Endothelial cell of umbilical vein (primary cell): ENCODE results near the gene PDK1. TPM values are rescaled to one million over a fixed set of nuclear protein-coding genes. Genes with fewer than 3 reads are reported as not detected.

Experiments used
- BruUV-seq: library from RNA; stranded (reverse); fragments of 400-500 nt; replicated peaks from 2 replicates; lab custom pipeline; 2021; lab: Mats Ljungman, UMichigan
- CTCF ChIA-PET: fragments of 300-600, 350-600 bp; sonication (Branson Sonifier 250); formaldehyde crosslinking; loops from one replicate; lab custom pipeline; 2021; ENCODE audit warnings: antibody characterized with exemption, inconsistent platforms; lab: Charles Lee
- POLR2A ChIA-PET: fragments of 300-600, 350-600 bp; sonication (Branson Sonifier 250); formaldehyde crosslinking; loops from one replicate; lab custom pipeline; 2021; ENCODE audit warnings: antibody characterized with exemption, inconsistent platforms; lab: Charles Lee
- DNase-seq: peaks from one replicate; pipeline ENCODE4 v3.0.0-alpha.2; 2011; ENCODE audit warnings: low read depth, low spot score
- FAIRE-seq: peaks from 2 replicates; lab custom pipeline; 2011; peaks lifted over from hg19 to GRCh38; lab: Jason Lieb, UNC
- H2AFZ ChIP-seq: 2 replicates; pipeline ENCODE4 v1.6.0; 2012; ENCODE audit warnings: low read depth, low read length, control low read depth, inconsistent platforms
- H3K27ac ChIP-seq: 2 replicates; pipeline ENCODE4 v1.5.1; 2011; ENCODE audit warnings: low read depth, mild to moderate bottlenecking, control low read depth, low read length, moderate library complexity; ENCODE audit not compliant: insufficient read depth
- H3K27me3 ChIP-seq, 2 experiments: 2 replicates each; pipeline versions ENCODE4 v1.6.0 to v1.6.1; 2011; ENCODE audit warnings: low read length in 2 of 2, mixed read lengths in 1 of 2; ENCODE audit not compliant: control insufficient read depth in 2 of 2, insufficient read depth in 2 of 2
- H3K36me3 ChIP-seq, 2 experiments: 2 replicates in 1 of 2; 3 replicates in 1 of 2; pipeline ENCODE4 v1.5.1; 2011; ENCODE audit warnings: low read length in 2 of 2, mild to moderate bottlenecking in 1 of 2, moderate library complexity in 1 of 2; ENCODE audit not compliant: control insufficient read depth in 2 of 2, insufficient read depth in 2 of 2; ENCODE audit errors: extremely low read depth in 1 of 2
- H3K4me1 ChIP-seq: 3 replicates; pipeline ENCODE4 v1.5.1; 2011; ENCODE audit warnings: mild to moderate bottlenecking, low read length; ENCODE audit not compliant: control insufficient read depth, insufficient read depth; ENCODE audit errors: extremely low read depth
- H3K4me2 ChIP-seq: 2 replicates; pipeline ENCODE4 v1.6.1; 2011; ENCODE audit warnings: low read length, control low read depth, mixed read lengths; ENCODE audit not compliant: insufficient read depth
- H3K4me3 ChIP-seq, 3 experiments: fragments of 200-600 bp in 1 of 3; sonication (generic), shearing (Covaris generic) in 1 of 3; replicated peaks in 1 of 3; 2 replicates each; pipeline ENCODE4 v1.5.1; 2011 to 2016; ENCODE audit warnings: control low read depth in 3 of 3, low read length in 3 of 3, mild to moderate bottlenecking in 2 of 3, inconsistent platforms in 1 of 3, low read depth in 1 of 3, moderate library complexity in 1 of 3; ENCODE audit not compliant: insufficient read depth in 1 of 3
- H3K79me2 ChIP-seq: 2 replicates; pipeline ENCODE4 v1.6.0; 2012; ENCODE audit warnings: low read length, inconsistent platforms; ENCODE audit not compliant: control insufficient read depth, insufficient read depth
- H3K9ac ChIP-seq: replicated peaks from 2 replicates; pipeline ENCODE3; 2011; ENCODE audit warnings: low read length, control low read depth; ENCODE audit not compliant: insufficient read depth; ENCODE audit errors: extremely low read depth
- H3K9me1 ChIP-seq: replicated peaks from 3 replicates; pipeline ENCODE4 v1.6.0; 2011; ENCODE audit warnings: mild to moderate bottlenecking, low read length; ENCODE audit not compliant: control insufficient read depth, insufficient read depth; ENCODE audit errors: extremely low read depth
- H3K9me3 ChIP-seq: replicated peaks from 2 replicates; pipeline ENCODE4 v1.5.1; 2012; ENCODE audit warnings: low read length, inconsistent platforms; ENCODE audit not compliant: control insufficient read depth, insufficient read depth
- H4K20me1 ChIP-seq: replicated peaks from 2 replicates; pipeline ENCODE3; 2011; ENCODE audit warnings: mild to moderate bottlenecking, low read length; ENCODE audit not compliant: control insufficient read depth, insufficient read depth; ENCODE audit errors: extremely low read depth
- EZH2 ChIP-seq: IDR thresholded peaks from 2 replicates; pipeline ENCODE4 v1.6.1; 2012; ENCODE audit warnings: borderline replicate concordance, low read depth, mild to moderate bottlenecking, moderate library complexity, low read length, inconsistent platforms; ENCODE audit not compliant: severe bottlenecking
- FOS ChIP-seq: IDR thresholded peaks from 2 replicates; pipeline ENCODE4 v1.6.1; 2011; ENCODE audit warnings: mild to moderate bottlenecking, low read length, moderate library complexity, borderline replicate concordance; ENCODE audit not compliant: insufficient read depth
- GATA2 ChIP-seq: IDR thresholded peaks from 2 replicates; pipeline ENCODE4 v1.7.0; 2011; ENCODE audit warnings: low read depth, mild to moderate bottlenecking, moderate library complexity, mixed read lengths, low read length; ENCODE audit not compliant: insufficient read length, insufficient read depth
- JUN ChIP-seq: IDR thresholded peaks from 2 replicates; pipeline ENCODE4 v1.6.1; 2011; ENCODE audit warnings: borderline replicate concordance, low read depth; ENCODE audit not compliant: insufficient read length, insufficient read depth
- MYC ChIP-seq: IDR thresholded peaks from one replicate; pipeline ENCODE4 v1.6.1; 2011; ENCODE audit warnings: mild to moderate bottlenecking, low read depth, low read length
- POLR2A ChIP-seq: IDR thresholded peaks from 2 replicates; pipeline ENCODE4 v1.6.1; 2012; ENCODE audit warnings: low read depth, mild to moderate bottlenecking, control low read depth, low read length
- POLR2AphosphoS5 ChIP-seq: IDR thresholded peaks from 2 replicates; pipeline ENCODE4 v1.6.1; 2012; ENCODE audit warnings: low read depth, mild to moderate bottlenecking, control low read depth, low read length, moderate library complexity; ENCODE audit not compliant: insufficient read depth
- dilution Hi-C: fragments of 300-500 bp; cut with MboI; formaldehyde crosslinking; loops from one replicate; pipeline ENCODE4 v1.15.0; 2019; ENCODE audit warnings: low sequenced_read_pairs; ENCODE audit not compliant: extremely low pct_ligation_motif_present
- intact Hi-C: fragments of 100-400 bp; cut with micrococcal nuclease; formaldehyde crosslinking; loops from one replicate; pipeline ENCODE4 v1.10.0; 2022
- polyA plus RNA-seq, 4 experiments: library from polyadenylated mRNA; depleted of rRNA in 3 of 4; stranded (reverse) in 3 of 4; unstranded in 1 of 4; fragments of >200 nt; gene quantifications; 2 replicates each; pipeline versions ENCODE4 v1.2.1 to v1.2.3, GENCODE V29; 2011 to 2012; ENCODE audit warnings: missing spikeins in 1 of 4
- total RNA-seq: library from RNA; stranded (reverse); gene quantifications from 2 replicates; pipeline ENCODE4 v1.2.3, GENCODE V29; 2021
- TF ChIP-seq, protein P1 (sequence below), 2 donors: IDR thresholded peaks; 1 replicate in 1 of 2; 2 replicates in 1 of 2; pipeline ENCODE4 v1.5.1; 2011; ENCODE audit warnings: low read length in 2 of 2, mild to moderate bottlenecking in 2 of 2, moderate library complexity in 2 of 2, control low read depth in 1 of 2, inconsistent platforms in 1 of 2, low read depth in 1 of 2; ENCODE audit not compliant: insufficient read depth in 1 of 2; ENCODE audit errors: extremely low read depth in 1 of 2
- TF ChIP-seq, protein P2 (sequence below): IDR thresholded peaks from 2 replicates; pipeline ENCODE4 v1.6.1; 2011; ENCODE audit not compliant: insufficient read depth, insufficient read length

PDK1 gene
- total and polyA plus RNA-seq, 2 donors (not counting 3 experiments of a cell fraction or from before 2014, with no cell fraction given): 3.7 to 16.9 TPM

- TF ChIP-seq JUN (no peak), EZH2 (no peak), MYC (no peak), POLR2A (no peak), FOS (no peak), GATA2 (no peak), POLR2AphosphoS5 (no peak)
- TF ChIP-seq, protein P1, sequence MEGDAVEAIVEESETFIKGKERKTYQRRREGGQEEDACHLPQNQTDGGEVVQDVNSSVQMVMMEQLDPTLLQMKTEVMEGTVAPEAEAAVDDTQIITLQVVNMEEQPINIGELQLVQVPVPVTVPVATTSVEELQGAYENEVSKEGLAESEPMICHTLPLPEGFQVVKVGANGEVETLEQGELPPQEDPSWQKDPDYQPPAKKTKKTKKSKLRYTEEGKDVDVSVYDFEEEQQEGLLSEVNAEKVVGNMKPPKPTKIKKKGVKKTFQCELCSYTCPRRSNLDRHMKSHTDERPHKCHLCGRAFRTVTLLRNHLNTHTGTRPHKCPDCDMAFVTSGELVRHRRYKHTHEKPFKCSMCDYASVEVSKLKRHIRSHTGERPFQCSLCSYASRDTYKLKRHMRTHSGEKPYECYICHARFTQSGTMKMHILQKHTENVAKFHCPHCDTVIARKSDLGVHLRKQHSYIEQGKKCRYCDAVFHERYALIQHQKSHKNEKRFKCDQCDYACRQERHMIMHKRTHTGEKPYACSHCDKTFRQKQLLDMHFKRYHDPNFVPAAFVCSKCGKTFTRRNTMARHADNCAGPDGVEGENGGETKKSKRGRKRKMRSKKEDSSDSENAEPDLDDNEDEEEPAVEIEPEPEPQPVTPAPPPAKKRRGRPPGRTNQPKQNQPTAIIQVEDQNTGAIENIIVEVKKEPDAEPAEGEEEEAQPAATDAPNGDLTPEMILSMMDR (IDR thresholded peaks at IDR 0.05; ENCODE audit: extremely low read depth in 1 of 2, insufficient read depth in 1 of 2, low read depth in 1 of 2, low read length in 2 of 2): no peak
- TF ChIP-seq, protein P2, sequence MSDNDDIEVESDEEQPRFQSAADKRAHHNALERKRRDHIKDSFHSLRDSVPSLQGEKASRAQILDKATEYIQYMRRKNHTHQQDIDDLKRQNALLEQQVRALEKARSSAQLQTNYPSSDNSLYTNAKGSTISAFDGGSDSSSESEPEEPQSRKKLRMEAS: no peak
- no peaks in the 10 kb centered on the region for H3K4me1 ChIP-seq
- no peak for DNase-seq
- H3K79me2 ChIP-seq: no peaks in the 10 kb centered on the region
- BruUV-seq: no TSS peak
- POLR2A ChIA-PET: no interaction called here
- H2AFZ ChIP-seq: no peak overlapping the region
- H3K36me3 ChIP-seq: no peaks in the 10 kb centered on the region
- no peaks in the 10 kb centered on the region for H3K27me3 ChIP-seq
- no peaks in the 10 kb centered on the region for H3K9me1 ChIP-seq
- no peak overlapping the region for H3K9ac ChIP-seq
- H3K4me3 ChIP-seq: no peak overlapping the region
- CTCF ChIA-PET: interaction anchor here (0.9 kb wide), 1 partner anchor 9 kb away, joined by 4 read pairs; no protein-coding TSS in a partner anchor
- intact Hi-C loops (no loop called here), dilution Hi-C loops (no loop called here)
- H3K4me2 ChIP-seq: no peak overlapping the region
- H3K27ac ChIP-seq: no peak overlapping the region
- H3K9me3 ChIP-seq: no peaks in the 10 kb centered on the region
- FAIRE-seq: no peak
- H4K20me1 ChIP-seq: no peaks in the 10 kb centered on the region
These were observed 10.3 kb upstream of the PDK1 start for GRCh38 chr2:172545408-172546075.
